Mammary epithelial cell (primary cell): ENCODE data around the gene RXRA.

Experiments
- CTCF ChIP-seq, 2 donors: IDR thresholded peaks in 1 of 2; conservative IDR thresholded peaks in 1 of 2; 2 replicates each; pipeline ENCODE4 v1.5.1; 2011 to 2012; ENCODE audit warnings: inconsistent platforms in 2 of 2, low read length in 2 of 2, mild to moderate bottlenecking in 2 of 2, control low read depth in 1 of 2, low read depth in 1 of 2; ENCODE audit not compliant: insufficient read depth in 1 of 2; ENCODE audit errors: extremely low read depth in 1 of 2
- EZH2 ChIP-seq: IDR thresholded peaks from 2 replicates; pipeline ENCODE4 v1.6.1; 2012; ENCODE audit warnings: low read length, inconsistent platforms, borderline replicate concordance

DNA sequence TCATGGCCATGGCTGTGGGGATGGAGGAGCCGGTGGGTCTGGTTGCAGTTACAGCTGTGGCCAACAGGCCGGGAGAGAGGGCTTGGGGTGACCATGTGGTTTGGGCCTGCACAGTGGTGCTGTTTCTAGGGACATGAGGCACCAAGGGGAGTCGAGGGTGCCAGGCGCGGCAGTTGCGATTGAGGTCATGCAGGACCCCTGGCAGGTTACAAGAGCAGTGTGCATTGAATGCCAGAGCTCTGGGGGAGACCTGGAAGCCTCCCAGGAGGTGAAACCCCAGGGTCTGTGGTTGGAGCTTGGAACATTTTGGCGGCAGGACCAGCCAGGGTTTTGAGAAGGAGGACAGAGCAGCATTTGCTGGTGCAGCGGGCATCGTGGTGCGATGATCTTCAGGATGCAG lies 21.7 kb downstream of the RXRA start:
- TF ChIP-seq CTCF (conservative IDR thresholded peaks at IDR 0.05 in 1 of 2, IDR thresholded peaks at IDR 0.05 in 1 of 2; ENCODE audit: extremely low read depth in 1 of 2, insufficient read depth in 1 of 2, low read depth in 1 of 2, low read length in 2 of 2): no peak
- no peak for TF ChIP-seq EZH2
